Right atrium auricular region (tissue), 2 donors: ENCODE measurements around the gene FCRL3. TPM values are rescaled to one million over a fixed set of nuclear protein-coding genes. Genes with fewer than 3 reads are reported as not detected.

Experiments used
- DNase-seq: peaks from one replicate; pipeline ENCODE4 v3.0.0-alpha.2; 2019; ENCODE audit warnings: low spot score
- H3K27ac ChIP-seq, 2 donors: fragments of 200-600 bp; sonication (generic); 1 replicate in 1 of 2; 2 replicates in 1 of 2; pipeline ENCODE4 v1.5.1; 2016 to 2019
- H3K27me3 ChIP-seq, 2 donors: fragments of 200-600 bp; sonication (generic); one replicate each; pipeline versions ENCODE4 v1.5.1 to v1.6.0; 2017 to 2019
- H3K36me3 ChIP-seq: fragments of 200-600 bp; sonication (generic); one replicate; pipeline ENCODE4 v1.5.1; 2016
- H3K4me1 ChIP-seq, 2 donors: fragments of 200-600 bp; sonication (generic); one replicate each; pipeline versions ENCODE4 v1.5.1 to v1.6.0; 2017 to 2019
- H3K4me3 ChIP-seq, 2 donors: fragments of 200-600 bp; sonication (generic); 1 replicate in 1 of 2; 2 replicates in 1 of 2; pipeline ENCODE4 v1.5.1; 2017 to 2019; ENCODE audit warnings: mild to moderate bottlenecking in 1 of 2, moderate library complexity in 1 of 2
- H3K9me3 ChIP-seq, 2 donors: fragments of 200-600 bp; sonication (generic); one replicate each; pipeline ENCODE4 v1.5.1; 2019
- total RNA-seq, 2 donors: library from RNA; depleted of rRNA; stranded (reverse); fragments of >200 nt; gene quantifications; one replicate each; pipeline ENCODE4 v1.1.0, GENCODE V29; 2016
- TF ChIP-seq, protein P1 (sequence below), 2 donors: fragments of 200-600 bp; sonication (generic); IDR thresholded peaks; one replicate each; pipeline ENCODE4 v1.5.1; 2019; ENCODE audit warnings: antibody characterized with exemption in 2 of 2

FCRL3 gene
- total RNA-seq, 2 donors from 2014 or later: not detected

DNA sequence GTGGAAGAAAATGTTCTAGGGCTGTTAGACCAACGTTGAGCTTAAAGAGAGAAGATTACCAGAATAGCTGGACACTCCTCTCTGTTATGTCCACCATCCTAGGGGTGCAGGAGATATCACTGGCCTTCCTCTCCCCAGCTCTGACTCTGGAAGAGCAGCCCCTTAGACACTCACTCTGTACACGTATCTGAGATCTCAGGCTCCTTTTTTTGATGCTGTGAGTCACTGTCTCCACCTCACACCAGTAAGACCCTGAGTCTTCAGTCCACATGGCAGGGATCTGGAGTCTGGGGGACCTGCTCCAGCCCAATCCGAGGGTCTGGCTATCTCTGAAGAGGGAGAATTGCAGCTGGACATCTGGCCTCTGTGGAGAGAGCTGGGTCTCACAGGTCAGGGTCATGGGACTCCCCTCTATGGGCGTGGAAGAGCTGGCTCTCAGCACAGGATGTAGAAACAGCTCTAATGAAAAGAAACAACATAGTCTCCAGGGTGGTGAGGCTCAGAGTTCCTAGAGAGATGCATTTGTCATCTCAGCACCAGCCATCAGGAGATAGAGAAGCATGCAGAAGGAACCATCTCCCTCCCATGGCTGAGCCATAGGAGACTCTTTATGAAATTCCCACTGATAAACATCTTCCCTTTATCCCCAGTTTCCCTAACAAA lies 3.5 kb downstream of the FCRL3 start:
- Histone ChIP-seq H3K27ac (no peak overlapping the region), H3K4me3 (no peak overlapping the region), H3K27me3 (no peaks in the 10 kb centered on the region), H3K4me1 (no peaks in the 10 kb centered on the region), H3K9me3 (no peaks in the 10 kb centered on the region), H3K36me3 (no peaks in the 10 kb centered on the region)
- TF ChIP-seq, protein P1, sequence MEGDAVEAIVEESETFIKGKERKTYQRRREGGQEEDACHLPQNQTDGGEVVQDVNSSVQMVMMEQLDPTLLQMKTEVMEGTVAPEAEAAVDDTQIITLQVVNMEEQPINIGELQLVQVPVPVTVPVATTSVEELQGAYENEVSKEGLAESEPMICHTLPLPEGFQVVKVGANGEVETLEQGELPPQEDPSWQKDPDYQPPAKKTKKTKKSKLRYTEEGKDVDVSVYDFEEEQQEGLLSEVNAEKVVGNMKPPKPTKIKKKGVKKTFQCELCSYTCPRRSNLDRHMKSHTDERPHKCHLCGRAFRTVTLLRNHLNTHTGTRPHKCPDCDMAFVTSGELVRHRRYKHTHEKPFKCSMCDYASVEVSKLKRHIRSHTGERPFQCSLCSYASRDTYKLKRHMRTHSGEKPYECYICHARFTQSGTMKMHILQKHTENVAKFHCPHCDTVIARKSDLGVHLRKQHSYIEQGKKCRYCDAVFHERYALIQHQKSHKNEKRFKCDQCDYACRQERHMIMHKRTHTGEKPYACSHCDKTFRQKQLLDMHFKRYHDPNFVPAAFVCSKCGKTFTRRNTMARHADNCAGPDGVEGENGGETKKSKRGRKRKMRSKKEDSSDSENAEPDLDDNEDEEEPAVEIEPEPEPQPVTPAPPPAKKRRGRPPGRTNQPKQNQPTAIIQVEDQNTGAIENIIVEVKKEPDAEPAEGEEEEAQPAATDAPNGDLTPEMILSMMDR (IDR thresholded peaks at IDR 0.05): no peak
- DNase-seq: no peak

- no peak overlapping the region for H3K4me3 ChIP-seq
- no peak overlapping the region for H3K27ac ChIP-seq
- no peaks in the 10 kb centered on the region for H3K9me3 ChIP-seq
- no peaks in the 10 kb centered on the region for H3K36me3 ChIP-seq
- TF ChIP-seq, protein P1 (IDR thresholded peaks at IDR 0.05): no peak
- no peaks in the 10 kb centered on the region for H3K27me3 ChIP-seq
- no peaks in the 10 kb centered on the region for H3K4me1 ChIP-seq
- DNase-seq: no peak
Observed at GRCh38 chr1:157695417-157695816, 5.2 kb downstream of the FCRL3 start.

GRCh38 chr1:157691285-157691920 lies 9.2 kb downstream of the FCRL3 start:
- TF ChIP-seq, protein P1 (IDR thresholded peaks at IDR 0.05): peak in 1 of 2 donors; percentile 43
- no peaks in the 10 kb centered on the region for H3K9me3 ChIP-seq
- no peak for DNase-seq
- no peak overlapping the region for H3K4me3 ChIP-seq
- no peaks in the 10 kb centered on the region for H3K27me3 ChIP-seq
- H3K4me1 ChIP-seq: no peaks in the 10 kb centered on the region
- no peak overlapping the region for H3K27ac ChIP-seq
- no peaks in the 10 kb centered on the region for H3K36me3 ChIP-seq

- TF ChIP-seq, protein P1 (IDR thresholded peaks at IDR 0.05): no peak
- Histone ChIP-seq H3K36me3 (no peaks in the 10 kb centered on the region), H3K27me3 (no peaks in the 10 kb centered on the region), H3K9me3 (no peaks in the 10 kb centered on the region), H3K4me3 (no peak overlapping the region), H3K4me1 (no peaks in the 10 kb centered on the region), H3K27ac (no peak overlapping the region)
- no peak for DNase-seq
Observed at GRCh38 chr1:157682710-157683437, 17.7 kb downstream of the FCRL3 start.

DNA sequence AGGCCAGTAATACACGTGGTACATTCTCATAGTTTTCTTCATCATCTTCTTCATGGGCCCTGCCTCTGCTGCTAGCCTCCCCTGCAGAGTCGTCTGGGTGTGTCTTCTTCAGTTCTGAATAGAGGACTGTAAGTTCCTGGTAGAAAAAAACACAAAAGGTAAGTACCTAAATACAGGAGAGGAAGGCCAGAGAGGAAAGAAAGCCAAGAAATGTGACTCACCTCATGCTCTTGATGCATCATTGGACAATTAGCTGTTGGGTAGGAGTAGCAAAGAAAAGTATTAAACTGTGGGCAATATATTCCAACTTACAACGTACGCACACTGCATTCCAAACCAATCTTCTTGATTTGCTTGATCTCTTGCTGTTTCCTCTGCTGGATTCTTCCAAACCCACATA lies 21.8 kb downstream of the FCRL3 start:
- no peaks in the 10 kb centered on the region for H3K36me3 ChIP-seq
- TF ChIP-seq, protein P1 (IDR thresholded peaks at IDR 0.05): no peak
- no peak overlapping the region for H3K27ac ChIP-seq
- no peaks in the 10 kb centered on the region for H3K4me1 ChIP-seq
- H3K9me3 ChIP-seq: no peaks in the 10 kb centered on the region
- no peak overlapping the region for H3K4me3 ChIP-seq
- H3K27me3 ChIP-seq: no peaks in the 10 kb centered on the region
- DNase-seq: no peak
